GM18498 (cell line): ENCODE data around the gene EPHA1.
"Not testable (repeated sequence)": the region's sequence is repeated elsewhere in the genome, so short reads cannot be mapped to it uniquely, and the experiment has no call there.

Experiments used
- ATAC-seq: cut with Tn5 transposase; IDR thresholded peaks from one replicate; pipeline ENCODE4 v1.9.1; 2021; ENCODE audit warnings: mild to moderate bottlenecking, moderate library complexity; ENCODE audit not compliant: unreplicated experiment

EPHA1 gene

DNA sequence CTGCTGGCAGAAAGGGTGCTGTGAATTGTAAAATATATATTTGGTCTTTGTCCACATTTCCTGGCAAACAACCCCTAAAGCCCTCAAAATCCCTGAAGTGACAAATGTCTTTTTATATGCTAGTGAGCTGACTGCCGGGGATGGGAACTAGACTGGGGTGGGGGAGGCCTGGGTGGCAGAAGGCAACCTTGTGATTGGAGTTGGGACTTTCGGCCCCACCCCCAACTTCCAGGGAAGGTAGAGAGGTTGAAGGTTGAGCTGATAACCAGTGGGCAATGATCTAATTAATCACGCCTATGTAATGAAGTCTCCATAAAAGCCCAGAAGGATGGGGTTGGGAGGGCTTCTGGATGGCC lies 2.7 kb downstream of the EPHA1 start:
- no peak for ATAC-seq

DNA sequence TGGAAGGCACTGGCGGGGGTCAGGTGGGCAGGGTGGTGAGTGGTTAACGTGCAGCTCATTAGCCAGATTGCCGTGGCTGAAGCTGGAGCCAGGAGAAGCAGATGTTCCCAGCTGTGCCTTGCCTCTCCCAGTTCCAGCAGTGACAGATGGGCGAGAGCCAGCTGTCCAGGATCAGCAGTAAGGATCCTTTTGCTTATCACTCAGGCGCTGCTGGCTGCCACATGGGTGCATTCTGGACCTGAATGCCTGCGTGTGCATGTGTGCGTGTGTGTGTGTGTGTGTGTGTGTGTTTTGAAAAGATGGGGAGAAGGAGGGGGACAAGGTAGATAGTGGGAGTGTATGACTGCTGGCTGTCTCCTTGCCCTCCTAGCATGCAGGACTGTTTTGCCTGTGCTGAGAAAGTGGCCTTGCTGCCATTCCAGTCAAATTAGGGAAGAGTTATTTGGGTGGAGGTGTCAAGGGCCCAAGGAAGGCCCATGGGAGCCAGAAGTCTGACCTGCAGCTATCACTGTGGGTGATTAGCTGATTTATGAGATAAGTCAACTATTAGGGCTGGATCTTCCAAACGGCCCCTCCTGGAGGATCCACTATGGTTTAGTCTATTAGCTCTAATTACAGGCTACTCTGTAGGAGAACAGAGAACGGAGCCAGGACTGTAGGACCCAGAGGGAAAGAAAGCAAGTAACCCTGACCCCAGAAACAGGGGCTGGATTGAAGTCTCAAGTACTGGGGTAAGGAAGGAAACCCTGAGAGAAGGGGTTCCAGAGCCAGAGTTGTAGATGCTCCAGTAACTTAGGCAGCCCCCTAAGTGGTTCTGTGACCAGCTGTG lies 3.3 kb downstream of the EPHA1 start:
- no peak for ATAC-seq

DNA sequence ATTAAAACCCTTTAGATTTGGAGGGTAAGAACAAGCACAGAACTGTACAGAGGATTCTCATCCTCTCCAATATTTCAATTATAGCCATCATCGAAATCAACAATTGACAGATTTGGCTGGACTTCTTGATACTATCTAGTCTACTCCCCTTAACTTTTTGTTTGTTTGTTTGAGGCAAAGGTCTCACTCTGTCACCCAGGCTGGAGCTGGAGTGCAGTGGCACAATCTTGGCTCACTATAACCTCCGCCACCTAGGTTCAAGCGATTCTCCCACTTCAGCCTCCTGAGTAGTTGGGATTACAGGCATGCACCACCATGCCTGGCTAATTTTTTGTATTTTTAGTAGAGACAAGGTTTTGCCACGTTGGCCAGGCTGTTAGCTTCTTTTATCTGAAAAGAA lies 6.4 kb downstream of the EPHA1 start:
- not testable (repeated sequence) for ATAC-seq

DNA sequence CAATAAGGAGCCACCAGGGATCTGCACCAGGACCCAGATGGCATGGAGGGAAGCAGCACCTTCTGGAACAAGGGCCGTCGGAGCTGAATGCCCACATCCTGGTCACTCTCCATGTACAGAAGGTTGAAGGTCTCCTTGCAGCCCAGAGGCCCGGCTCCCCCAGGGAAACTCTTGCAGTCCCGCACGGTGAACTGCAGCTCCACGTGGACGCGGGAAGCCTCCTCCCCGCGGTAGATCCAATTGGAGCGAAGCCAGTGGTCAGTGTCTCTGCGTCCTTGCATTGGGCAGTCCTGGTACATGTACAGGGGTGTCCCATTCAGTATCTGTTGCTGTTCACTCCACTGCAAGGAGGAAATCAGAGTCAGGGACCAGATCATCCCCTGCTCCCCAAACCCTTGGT lies 7.4 kb downstream of the EPHA1 start:
- no peak for ATAC-seq

DNA sequence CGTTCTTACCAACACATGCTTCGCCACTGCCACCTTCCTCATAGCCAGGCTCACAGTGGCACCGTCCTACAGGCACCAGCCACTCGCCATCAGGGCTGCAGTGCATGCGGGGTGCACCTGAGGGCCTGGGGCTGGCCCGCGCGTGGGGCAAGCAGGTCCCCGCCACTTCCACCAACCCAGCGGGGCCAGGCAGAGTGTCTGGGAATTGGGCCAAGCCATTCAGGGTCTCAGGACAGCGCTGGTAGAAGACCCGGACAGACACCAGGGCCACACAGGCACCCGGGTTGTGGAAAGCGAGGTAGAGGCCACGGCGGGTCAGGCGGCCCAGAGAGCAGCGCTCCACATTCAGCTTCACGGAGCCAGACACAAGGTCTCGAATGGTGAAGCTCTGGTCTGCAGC lies 9.0 kb downstream of the EPHA1 start:
- no peak for ATAC-seq

DNA sequence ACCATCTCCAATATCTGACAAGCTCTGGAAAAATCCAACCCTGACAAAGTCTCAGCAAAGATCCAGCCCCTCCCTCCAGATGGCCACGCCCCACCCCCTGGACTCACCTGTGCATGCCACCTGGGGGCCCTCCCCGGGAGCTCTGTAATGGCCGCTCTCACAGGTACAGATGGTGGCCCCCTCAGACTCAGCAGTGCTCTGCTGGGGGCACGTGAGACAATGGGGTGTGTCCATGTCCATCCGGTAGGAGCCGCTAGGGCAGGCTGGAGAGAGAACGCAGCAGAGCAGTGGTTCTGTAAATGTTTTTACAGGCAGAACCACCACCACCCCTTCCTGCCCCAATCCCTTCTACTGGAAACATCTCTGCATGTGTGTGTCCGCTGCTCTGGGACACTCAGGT lies 9.5 kb downstream of the EPHA1 start:
- no peak for ATAC-seq

DNA sequence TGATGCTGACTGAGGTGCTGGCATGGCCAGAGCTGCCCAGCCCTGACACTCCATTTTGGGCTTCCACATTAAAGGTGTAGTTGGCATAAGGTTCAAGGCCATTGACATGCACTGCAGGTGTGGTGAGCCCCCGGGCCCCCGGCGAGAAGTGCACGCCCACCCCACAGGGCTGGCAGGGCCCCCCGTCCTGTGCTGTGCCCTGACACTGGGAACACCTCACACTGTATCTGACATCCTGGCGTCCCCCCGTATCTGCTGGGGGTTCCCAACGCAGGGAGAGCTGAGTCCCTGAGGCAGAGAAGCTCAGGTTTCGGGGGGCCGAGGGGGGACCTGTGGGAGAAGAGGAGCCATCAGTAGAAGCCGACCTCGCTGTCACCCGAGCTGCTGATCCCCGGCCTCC lies 10.0 kb downstream of the EPHA1 start:
- ATAC-seq: no peak

DNA sequence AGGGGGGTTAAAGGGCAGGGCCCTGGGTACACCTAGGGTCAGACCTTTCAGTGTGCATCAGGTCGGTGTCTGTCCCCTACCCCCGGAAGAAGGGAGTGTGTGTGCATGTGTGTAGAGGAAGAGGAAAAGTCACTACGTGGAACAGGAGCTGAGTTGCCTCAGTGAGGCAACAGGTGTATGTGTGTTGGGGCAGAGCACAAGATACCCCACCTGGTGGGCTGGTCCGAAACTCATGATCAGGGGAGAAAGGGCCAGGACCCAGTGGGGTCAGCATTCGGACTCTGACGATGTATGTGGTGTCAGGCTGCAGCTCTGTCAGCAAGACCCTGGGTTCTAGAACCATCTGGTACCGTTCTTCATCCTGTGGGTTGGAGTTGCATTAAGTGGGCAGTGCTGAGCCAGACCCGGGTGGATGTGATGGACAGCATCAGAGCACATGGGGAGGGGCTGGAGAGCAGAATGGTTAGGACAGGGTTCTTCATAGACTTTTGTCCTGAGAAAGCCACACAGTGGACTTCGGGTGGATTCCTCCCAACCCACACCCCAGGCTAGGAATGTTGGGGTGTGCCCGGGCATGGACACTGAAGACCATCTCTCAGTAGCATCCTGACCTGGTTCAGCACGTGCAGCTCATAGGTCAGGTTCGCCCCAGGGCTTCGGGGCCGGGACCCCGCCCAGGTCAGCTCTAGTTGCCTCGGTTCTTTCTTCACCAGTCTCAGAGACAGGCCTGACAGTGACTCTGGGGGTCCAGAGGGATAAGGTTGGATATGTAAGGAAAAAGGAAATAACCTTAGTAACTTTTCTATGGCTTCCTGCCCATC lies 10.7 kb downstream of the EPHA1 start:
- no peak for ATAC-seq

DNA sequence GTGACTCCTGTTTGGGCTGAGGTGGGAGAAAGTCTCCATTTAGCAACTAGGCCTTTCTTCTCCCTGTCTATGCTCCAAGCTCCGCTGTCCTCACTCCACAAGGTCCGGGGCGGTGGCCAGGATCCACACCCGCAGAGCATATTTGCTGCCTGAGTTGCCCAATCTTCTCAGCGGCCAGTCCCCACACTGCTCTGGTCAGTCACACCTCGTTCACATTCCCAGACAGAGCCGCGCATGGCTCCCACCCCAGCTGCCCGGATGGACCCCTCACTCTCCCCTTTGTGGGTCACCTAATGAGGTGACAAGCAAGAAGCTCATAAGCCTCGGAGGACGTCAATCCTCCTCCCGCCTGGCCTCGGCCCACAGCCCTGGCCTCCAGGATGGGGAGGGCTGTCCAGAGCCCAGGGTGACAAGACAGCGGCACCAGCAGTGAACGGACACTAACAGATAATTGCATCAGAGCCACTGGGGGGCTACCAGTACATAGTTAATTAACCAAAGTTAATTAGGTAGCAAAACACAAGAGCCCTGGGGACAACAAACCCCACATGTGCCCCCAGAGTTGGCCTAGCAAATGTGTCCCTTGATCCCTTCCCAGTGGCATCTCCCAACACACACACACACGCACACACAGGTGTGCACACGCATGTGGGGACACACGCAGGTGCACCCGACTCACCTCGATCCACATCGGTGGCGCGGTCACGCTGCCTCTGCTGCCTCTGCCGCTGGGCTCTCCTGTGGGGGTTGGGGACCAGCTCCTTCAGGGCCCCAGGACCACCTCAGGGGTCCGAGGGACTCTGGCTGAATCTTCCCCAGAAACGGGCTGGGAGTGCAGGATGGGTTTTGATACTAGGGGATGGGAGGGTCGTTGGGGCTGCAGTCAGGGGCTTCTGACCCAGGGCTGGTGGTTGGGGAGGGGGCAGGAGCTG lies 11.8 kb downstream of the EPHA1 start:
- no peak for ATAC-seq

DNA sequence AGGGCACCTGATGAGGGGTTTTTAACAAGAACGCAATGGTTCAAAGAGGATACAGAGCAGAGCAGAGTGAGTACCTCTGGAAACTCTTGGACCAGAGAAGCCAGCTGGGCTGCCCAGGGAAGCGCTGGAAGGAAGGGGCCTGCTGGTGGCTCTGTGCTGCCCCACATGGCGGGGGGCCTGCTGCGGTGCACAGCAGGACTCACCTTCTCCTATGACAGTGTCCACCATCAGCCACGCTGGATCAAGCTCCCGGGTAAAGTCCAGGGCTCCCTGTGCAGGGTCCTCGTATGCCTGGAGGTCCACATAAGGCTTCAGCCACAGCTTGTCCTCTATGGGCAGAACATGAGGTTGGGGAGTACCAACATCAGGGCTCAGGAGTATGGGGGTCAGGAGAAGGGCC lies 12.5 kb downstream of the EPHA1 start:
- ATAC-seq: no peak

DNA sequence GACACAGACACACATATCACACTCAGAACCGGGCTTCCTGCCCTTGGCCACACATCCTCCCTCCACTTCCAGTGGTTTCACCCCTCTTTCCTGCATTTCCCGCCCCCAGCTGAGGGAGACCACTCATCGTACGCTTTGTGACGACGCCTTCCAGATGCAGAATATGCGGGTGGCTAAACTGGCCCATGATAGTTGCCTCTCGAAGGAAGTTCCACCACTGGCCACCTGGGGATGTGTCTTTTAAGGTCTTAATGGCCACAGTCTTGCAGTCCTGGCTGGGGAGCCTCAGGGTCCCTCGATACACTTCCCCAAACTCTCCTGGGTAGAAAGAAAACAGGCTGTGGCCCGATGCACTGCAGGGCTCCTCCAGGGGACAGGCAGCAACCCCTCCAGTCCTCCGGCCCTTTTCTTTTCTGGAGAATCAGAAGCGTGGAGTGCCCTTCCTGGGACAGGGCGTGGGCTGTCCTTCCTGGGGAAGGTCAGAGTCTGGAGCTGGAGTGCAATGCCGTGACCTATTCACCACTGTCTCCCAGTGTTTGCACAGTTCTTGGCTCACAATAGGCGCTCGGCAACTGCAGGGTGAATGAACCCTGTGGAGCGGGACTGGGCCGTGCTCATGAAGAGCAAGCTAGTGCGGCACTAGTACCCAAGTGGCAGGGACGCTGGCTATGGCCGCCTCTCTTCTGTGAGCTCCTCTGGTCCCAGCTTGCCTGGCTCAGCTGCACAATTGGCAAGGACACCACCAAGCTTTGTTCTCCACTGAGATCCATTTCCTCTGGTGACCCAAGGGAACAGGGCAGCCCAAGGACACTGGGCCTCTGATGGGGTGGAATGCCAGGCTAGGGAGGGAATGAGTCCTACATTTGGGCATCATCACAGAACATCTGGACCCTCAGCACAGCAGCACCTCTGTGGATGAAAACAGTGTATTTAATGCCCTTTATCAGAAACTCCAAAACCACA lies 13.2 kb downstream of the EPHA1 start:
- ATAC-seq: no peak

DNA sequence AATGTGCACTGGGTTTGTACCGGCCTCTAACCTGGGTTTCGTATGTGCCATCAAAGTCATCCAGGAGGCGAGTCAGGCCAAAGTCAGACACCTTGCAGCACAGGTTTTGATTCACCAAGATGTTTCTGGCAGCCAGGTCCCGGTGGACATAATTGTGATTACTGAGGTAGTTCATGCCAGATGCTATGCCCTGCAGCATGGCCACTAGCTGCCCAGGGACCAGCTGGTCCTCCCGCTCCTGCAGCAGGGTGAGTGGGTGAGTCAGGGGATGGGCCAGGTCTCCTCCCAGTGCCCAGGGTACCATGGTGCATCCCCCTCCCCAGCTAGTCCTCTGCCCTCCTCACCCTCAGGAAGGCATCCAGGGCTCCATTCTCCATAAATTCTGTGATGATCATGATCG lies 13.9 kb downstream of the EPHA1 start:
- ATAC-seq: no peak

DNA sequence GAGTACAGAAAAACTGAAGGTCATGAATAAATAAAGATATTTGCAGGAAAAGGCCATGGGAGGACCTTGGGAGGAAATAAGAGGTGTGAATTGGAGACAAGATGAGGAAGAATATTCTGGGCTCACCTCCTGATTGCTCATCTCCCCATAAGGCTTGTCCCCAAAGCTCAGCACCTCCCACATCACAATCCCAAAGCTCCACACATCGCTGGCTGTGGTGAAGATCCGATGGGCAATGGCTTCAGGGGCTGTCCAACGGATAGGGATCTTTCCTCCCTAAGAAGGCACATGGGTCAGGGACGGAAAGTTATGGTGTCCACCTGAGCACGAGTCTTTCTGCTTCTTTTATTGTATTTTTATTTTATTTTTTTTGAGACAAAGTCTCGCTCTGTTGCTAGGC lies 14.6 kb downstream of the EPHA1 start:
- ATAC-seq: no peak

DNA sequence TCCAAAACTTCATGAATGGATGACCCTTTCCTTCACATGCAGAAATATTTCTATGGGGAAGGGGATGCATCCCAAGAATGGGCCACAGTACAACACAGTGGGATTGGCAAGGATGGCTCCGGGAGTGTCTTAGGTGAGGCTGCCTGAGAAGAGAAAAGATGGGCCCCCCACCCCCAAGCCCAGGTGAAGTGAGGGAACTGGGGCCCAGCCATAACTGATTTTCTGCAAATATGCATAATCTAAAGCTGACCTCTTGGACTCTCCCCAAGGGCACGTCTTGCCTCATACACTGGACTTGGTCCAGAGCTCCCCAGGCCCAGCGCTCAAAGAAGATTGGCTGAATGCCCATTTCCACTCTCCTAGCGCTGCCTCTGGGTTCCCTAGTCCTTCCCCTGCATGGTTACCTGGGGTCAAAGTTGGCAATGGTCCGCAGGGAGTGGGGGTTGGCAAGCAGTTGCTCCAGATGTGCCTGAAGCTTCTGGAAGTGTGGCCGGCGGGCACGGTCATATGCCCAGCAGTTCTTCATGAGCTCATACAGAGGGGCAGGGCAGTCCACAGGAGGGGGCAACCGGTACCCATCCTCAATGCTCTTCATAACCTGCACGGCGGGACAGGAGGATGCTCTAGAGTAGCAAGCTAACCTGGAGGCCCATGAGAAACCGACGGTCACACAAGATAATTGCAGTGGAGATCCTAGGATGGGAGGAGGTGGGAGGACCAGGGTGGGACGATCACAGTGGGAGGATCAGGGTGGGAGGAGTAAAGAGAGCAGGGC lies 15.2 kb downstream of the EPHA1 start:
- ATAC-seq: no peak

DNA sequence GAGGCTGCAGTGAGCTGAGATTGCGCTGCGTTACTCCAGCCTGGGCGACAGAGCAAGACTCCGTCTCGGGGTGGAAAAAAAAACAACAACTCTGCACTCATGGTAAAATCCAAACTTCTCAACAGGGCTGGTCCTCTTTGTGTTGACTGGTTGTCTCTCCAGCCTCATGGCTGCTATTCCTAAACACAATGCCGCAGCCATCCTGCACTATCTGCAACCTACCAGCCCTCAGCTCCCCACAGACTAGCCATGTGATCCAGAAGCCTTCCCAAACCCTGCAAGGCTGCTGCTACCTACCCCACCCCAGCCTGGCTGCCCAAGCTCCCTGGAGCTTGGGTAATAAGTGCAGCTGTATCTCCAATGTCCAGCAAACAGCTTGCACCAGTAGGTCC lies 15.8 kb downstream of the EPHA1 start:
- ATAC-seq: no peak

DNA sequence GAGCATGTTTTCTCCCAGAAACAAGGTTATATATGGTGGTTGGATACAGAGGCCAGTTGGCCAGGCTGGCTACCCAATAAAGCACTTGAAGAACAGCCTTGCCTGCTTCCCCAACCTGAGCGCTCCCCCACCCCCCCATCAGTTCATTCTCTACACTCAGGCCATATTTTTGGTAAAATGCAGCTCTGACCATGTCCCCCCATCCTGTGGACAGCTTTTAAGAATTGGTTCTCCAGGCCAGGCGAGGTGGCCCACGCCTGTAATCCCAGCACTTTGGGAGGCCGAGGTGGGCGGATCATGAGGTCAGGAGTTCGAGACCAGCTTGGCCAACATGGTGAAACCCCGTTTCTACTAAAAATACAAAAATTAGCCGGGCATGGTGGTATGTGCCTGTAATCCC lies 16.2 kb downstream of the EPHA1 start:
- not testable (repeated sequence) for ATAC-seq

DNA sequence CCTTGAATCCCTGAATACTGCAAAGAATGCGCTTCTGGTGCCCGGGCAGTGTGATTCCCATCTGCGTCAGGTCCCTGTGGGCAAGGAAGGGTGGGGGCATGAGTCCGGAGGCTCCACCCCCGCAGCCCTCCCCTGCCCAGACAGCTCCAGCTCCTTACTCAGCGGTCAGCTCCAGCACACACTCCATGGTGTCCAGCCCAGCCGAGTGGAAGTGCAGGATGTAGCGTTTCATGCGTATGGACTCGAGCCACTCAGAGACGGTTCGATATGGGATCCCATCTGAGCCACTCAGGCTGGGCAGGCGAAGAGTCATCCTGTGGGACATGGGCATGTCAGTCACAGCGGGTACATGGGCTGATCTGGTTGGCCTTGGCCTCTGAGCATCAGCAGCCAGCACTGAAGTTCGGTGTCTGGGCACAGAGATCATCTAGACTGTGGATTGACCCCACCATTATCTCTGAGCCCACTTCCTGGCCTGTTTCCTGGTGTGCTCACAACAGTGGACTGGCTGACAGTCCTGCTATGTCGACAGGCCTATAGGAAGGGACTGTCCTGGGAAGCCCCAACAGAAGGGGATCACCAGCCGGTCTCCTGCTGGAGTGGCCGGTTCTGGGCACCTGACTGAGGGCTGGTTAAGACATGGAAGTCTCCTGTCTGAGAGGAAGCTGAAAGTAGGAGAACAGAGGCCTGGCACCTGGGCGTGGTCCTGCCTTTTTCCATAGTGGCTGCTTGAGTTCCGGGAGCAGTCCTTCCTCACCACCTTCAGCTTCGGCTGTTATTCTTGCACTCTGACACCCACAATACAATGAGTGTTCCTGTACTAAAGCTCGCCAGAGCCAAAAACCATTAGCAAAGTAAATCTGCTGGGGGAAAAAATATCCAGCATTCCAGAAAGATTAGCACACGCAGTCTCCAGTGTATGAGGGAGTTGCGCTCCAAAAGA lies 16.9 kb downstream of the EPHA1 start:
- no peak for ATAC-seq

DNA sequence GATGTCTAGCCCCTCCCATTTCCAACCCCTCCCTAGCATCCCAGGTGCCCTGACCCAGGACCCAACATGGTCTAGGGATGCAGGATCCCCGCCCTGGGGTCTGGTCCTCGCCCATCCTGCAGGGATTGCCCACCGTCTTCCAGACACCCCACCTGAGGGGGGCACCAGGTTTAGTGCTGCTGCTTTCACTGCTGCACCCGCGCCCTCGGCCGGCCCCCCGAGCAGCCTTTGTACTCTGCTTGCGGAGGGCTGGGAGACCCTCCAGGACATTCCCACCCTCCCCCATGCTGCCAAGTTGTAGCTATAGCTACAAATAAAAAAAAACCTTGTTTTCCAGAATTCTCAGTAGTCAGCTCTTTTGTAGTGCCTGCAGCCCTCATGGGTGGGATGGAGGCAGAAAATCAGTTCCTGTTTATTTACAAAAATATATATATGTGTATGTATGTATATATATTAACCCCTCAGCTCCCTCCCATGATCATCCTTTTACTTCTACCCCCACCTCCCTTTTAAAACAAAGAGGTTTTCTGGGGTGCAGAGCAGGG lies 17.8 kb downstream of the EPHA1 start:
- no peak for ATAC-seq
